HTR-8/SVneo (cell line): ENCODE data around the gene CBFB.

Experiments
- DNase-seq: peaks from one replicate; pipeline ENCODE4 v3.0.0; 2011; ENCODE audit warnings: low spot score, mixed read lengths; ENCODE audit not compliant: insufficient read length
- FAIRE-seq: peaks from 2 replicates; lab custom pipeline; 2011; peaks lifted over from hg19 to GRCh38; lab: Jason Lieb, UNC

The CBFB gene

GRCh38 chr16:67087803-67088202, 58.9 kb downstream of the CBFB start:
- no peak for FAIRE-seq
- no peak for DNase-seq

- DNase-seq (no peak), FAIRE-seq (no peak)
Observed at GRCh38 chr16:67088551-67088950, 59.6 kb downstream of the CBFB start.

GRCh38 chr16:67089101-67089500, 60.2 kb downstream of the CBFB start:
- no peak for DNase-seq
- FAIRE-seq, result no peak

- no peak for FAIRE-seq
- no peak for DNase-seq
Observed at GRCh38 chr16:67091906-67092566, 63.1 kb downstream of the CBFB start.

- FAIRE-seq, result peak; percentile 20
- no peak for DNase-seq
Observed at GRCh38 chr16:67093098-67093726, 64.3 kb downstream of the CBFB start.

- DNase-seq, result no peak
- no peak for FAIRE-seq
Observed at GRCh38 chr16:67098599-67098998, 69.7 kb downstream of the CBFB start.

- peak; percentile 31 for DNase-seq
Observed at GRCh38 chr16:67100569-67101310, 71.8 kb downstream of the CBFB start.

GRCh38 chr16:67101311-67102082, 72.5 kb downstream of the CBFB start:
- FAIRE-seq (no peak), DNase-seq (no peak)

More at GRCh38 chr16:67100569-67101310, 71.8 kb downstream of the CBFB start:
- FAIRE-seq, result no peak

- DNase-seq (peak; percentile 54), FAIRE-seq (peak; percentile 33)
Observed at GRCh38 chr16:67104061-67104460, 75.1 kb downstream of the CBFB start.

- no peak for DNase-seq
- no peak for FAIRE-seq
Observed at GRCh38 chr16:67104845-67105244, 75.9 kb downstream of the CBFB start.

- DNase-seq (no peak), FAIRE-seq (no peak)
Observed at GRCh38 chr16:67105246-67105645, 76.3 kb downstream of the CBFB start.

GRCh38 chr16:67105881-67106280, 76.9 kb downstream of the CBFB start:
- DNase-seq (no peak), FAIRE-seq (no peak)

- FAIRE-seq, result no peak
- no peak for DNase-seq
Observed at GRCh38 chr16:67108489-67108888, 79.5 kb downstream of the CBFB start.

- DNase-seq (no peak), FAIRE-seq (no peak)
Observed at GRCh38 chr16:67108931-67109406, 80.0 kb downstream of the CBFB start.

- FAIRE-seq, result peak; percentile 99
- DNase-seq, result peak; percentile 97
Observed at GRCh38 chr16:67109407-67110135, 80.6 kb downstream of the CBFB start, which contains the start of gene PHAF1. Gene PHAF1, plus strand, starts transcription at chr16:67109941. Its CDS starts 235 bp downstream, at chr16:67110176.

GRCh38 chr16:67111951-67112444, 83.0 kb downstream of the CBFB start:
- no peak for FAIRE-seq
- no peak for DNase-seq

GRCh38 chr16:67112591-67113399, 83.8 kb downstream of the CBFB start:
- FAIRE-seq (no peak), DNase-seq (no peak)

GRCh38 chr16:67114793-67115192, 85.8 kb downstream of the CBFB start:
- DNase-seq, result no peak
- no peak for FAIRE-seq

- FAIRE-seq, result peak; percentile 48
- peak; percentile 84 for DNase-seq
Observed at GRCh38 chr16:67115639-67116038, 86.7 kb downstream of the CBFB start.
